Activated naive CD4-positive, alpha-beta T cell treated with anti-CD3 and anti-CD28 coated beads, Interleukin-2, amount 50 U/mL, for 24 hours (primary cell): ENCODE measurements around the gene ABCC4.

Experiments
- H3K27ac Mint-ChIP-seq: one replicate; pipeline ENCODE4 v1.8.0; 2021; ENCODE audit warnings: mild to moderate bottlenecking, mixed read lengths
- H3K27me3 Mint-ChIP-seq: one replicate; pipeline ENCODE4 v1.8.0; 2021; ENCODE audit warnings: mixed read lengths
- H3K36me3 Mint-ChIP-seq: one replicate; pipeline ENCODE4 v1.8.0; 2021; ENCODE audit warnings: mixed read lengths
- H3K4me1 Mint-ChIP-seq: one replicate; pipeline ENCODE4 v1.8.0; 2021; ENCODE audit warnings: mixed read lengths
- H3K4me3 Mint-ChIP-seq: one replicate; pipeline ENCODE4 v1.8.0; 2021; ENCODE audit warnings: mild to moderate bottlenecking, mixed read lengths
- H3K9me3 Mint-ChIP-seq: one replicate; pipeline ENCODE4 v1.8.0; 2021; ENCODE audit warnings: mixed read lengths

The ABCC4 gene

GRCh38 chr13:95156208-95156607 is 145.0 kb downstream of the ABCC4 start:
- Mint-ChIP-seq H3K4me1 (no peaks in the 10 kb centered on the region), H3K36me3 (peaks cover 19% of the 10 kb centered on the region), H3K9me3 (no peaks in the 10 kb centered on the region), H3K27ac (no peak overlapping the region), H3K4me3 (no peak overlapping the region), H3K27me3 (no peaks in the 10 kb centered on the region)

- Mint-ChIP-seq H3K27me3 (no peaks in the 10 kb centered on the region), H3K9me3 (no peaks in the 10 kb centered on the region), H3K27ac (no peak overlapping the region), H3K4me1 (peaks cover 5% of the 10 kb centered on the region), H3K4me3 (no peak overlapping the region), H3K36me3 (peaks cover 16% of the 10 kb centered on the region)
These were observed 145.7 kb downstream of the ABCC4 start for GRCh38 chr13:95155504-95155903.

GRCh38 chr13:95155093-95155492 is 146.2 kb downstream of the ABCC4 start:
- Mint-ChIP-seq H3K27ac (no peak overlapping the region), H3K27me3 (no peaks in the 10 kb centered on the region), H3K9me3 (no peaks in the 10 kb centered on the region), H3K4me3 (no peak overlapping the region), H3K36me3 (peaks cover 14% of the 10 kb centered on the region), H3K4me1 (peaks cover 7% of the 10 kb centered on the region)

GRCh38 chr13:95154413-95154886 is 146.8 kb downstream of the ABCC4 start:
- H3K27ac Mint-ChIP-seq, result no peak overlapping the region
- H3K4me3 Mint-ChIP-seq, result no peak overlapping the region
- no peaks in the 10 kb centered on the region for H3K9me3 Mint-ChIP-seq
- H3K36me3 Mint-ChIP-seq, result peaks cover 14% of the 10 kb centered on the region
- no peaks in the 10 kb centered on the region for H3K27me3 Mint-ChIP-seq
- peaks cover 7% of the 10 kb centered on the region for H3K4me1 Mint-ChIP-seq

GRCh38 chr13:95153647-95154412 is 147.4 kb downstream of the ABCC4 start:
- Mint-ChIP-seq H3K36me3 (peaks cover 14% of the 10 kb centered on the region), H3K4me1 (peaks cover 7% of the 10 kb centered on the region), H3K27me3 (no peaks in the 10 kb centered on the region), H3K27ac (no peak overlapping the region), H3K9me3 (no peaks in the 10 kb centered on the region), H3K4me3 (no peak overlapping the region)

- peaks cover 14% of the 10 kb centered on the region for H3K36me3 Mint-ChIP-seq
These were observed 149.2 kb downstream of the ABCC4 start for GRCh38 chr13:95151942-95152587.

GRCh38 chr13:95150555-95150954 is 150.7 kb downstream of the ABCC4 start:
- Mint-ChIP-seq H3K36me3 (peaks cover 7% of the 10 kb centered on the region), H3K4me1 (peaks cover 7% of the 10 kb centered on the region), H3K27ac (no peak overlapping the region), H3K4me3 (no peak overlapping the region), H3K9me3 (no peaks in the 10 kb centered on the region), H3K27me3 (no peaks in the 10 kb centered on the region)

More at GRCh38 chr13:95151942-95152587, 149.2 kb downstream of the ABCC4 start:
- no peak overlapping the region for H3K4me3 Mint-ChIP-seq
- H3K27me3 Mint-ChIP-seq, result no peaks in the 10 kb centered on the region
- peaks cover 7% of the 10 kb centered on the region for H3K4me1 Mint-ChIP-seq
- no peaks in the 10 kb centered on the region for H3K9me3 Mint-ChIP-seq
- no peak overlapping the region for H3K27ac Mint-ChIP-seq

GRCh38 chr13:95146486-95146885 is 154.8 kb downstream of the ABCC4 start:
- peaks cover 13% of the 10 kb centered on the region for H3K4me1 Mint-ChIP-seq
- H3K27me3 Mint-ChIP-seq, result no peaks in the 10 kb centered on the region
- H3K27ac Mint-ChIP-seq, result no peak overlapping the region
- H3K36me3 Mint-ChIP-seq, result peaks cover 19% of the 10 kb centered on the region
- no peaks in the 10 kb centered on the region for H3K9me3 Mint-ChIP-seq
- H3K4me3 Mint-ChIP-seq, result no peak overlapping the region

- Mint-ChIP-seq H3K4me1 (peaks cover 9% of the 10 kb centered on the region), H3K4me3 (no peak overlapping the region), H3K36me3 (peaks cover 22% of the 10 kb centered on the region), H3K27me3 (no peaks in the 10 kb centered on the region), H3K27ac (no peak overlapping the region), H3K9me3 (no peaks in the 10 kb centered on the region)
These were observed 155.7 kb downstream of the ABCC4 start for GRCh38 chr13:95145587-95145986.

GRCh38 chr13:95140502-95140901 is 160.7 kb downstream of the ABCC4 start:
- H3K4me3 Mint-ChIP-seq, result no peak overlapping the region
- no peaks in the 10 kb centered on the region for H3K9me3 Mint-ChIP-seq
- peaks cover 6% of the 10 kb centered on the region for H3K4me1 Mint-ChIP-seq
- H3K36me3 Mint-ChIP-seq, result peaks cover 33% of the 10 kb centered on the region
- H3K27me3 Mint-ChIP-seq, result no peaks in the 10 kb centered on the region
- H3K27ac Mint-ChIP-seq, result no peak overlapping the region

- Mint-ChIP-seq H3K9me3 (no peaks in the 10 kb centered on the region), H3K27me3 (no peaks in the 10 kb centered on the region), H3K4me1 (no peaks in the 10 kb centered on the region), H3K27ac (no peak overlapping the region), H3K4me3 (no peak overlapping the region), H3K36me3 (peaks cover 24% of the 10 kb centered on the region)
These were observed 162.2 kb downstream of the ABCC4 start for GRCh38 chr13:95138876-95139585.

GRCh38 chr13:95137096-95137495 is 164.2 kb downstream of the ABCC4 start:
- no peak overlapping the region for H3K27ac Mint-ChIP-seq
- peaks cover 29% of the 10 kb centered on the region for H3K36me3 Mint-ChIP-seq
- no peak overlapping the region for H3K4me3 Mint-ChIP-seq
- H3K9me3 Mint-ChIP-seq, result no peaks in the 10 kb centered on the region
- no peaks in the 10 kb centered on the region for H3K4me1 Mint-ChIP-seq
- H3K27me3 Mint-ChIP-seq, result no peaks in the 10 kb centered on the region

GRCh38 chr13:95136638-95137037 is 164.6 kb downstream of the ABCC4 start:
- no peak overlapping the region for H3K27ac Mint-ChIP-seq
- H3K4me1 Mint-ChIP-seq, result no peaks in the 10 kb centered on the region
- no peaks in the 10 kb centered on the region for H3K9me3 Mint-ChIP-seq
- H3K4me3 Mint-ChIP-seq, result no peak overlapping the region
- peaks cover 26% of the 10 kb centered on the region for H3K36me3 Mint-ChIP-seq
- H3K27me3 Mint-ChIP-seq, result no peaks in the 10 kb centered on the region

GRCh38 chr13:95133498-95133897 is 167.8 kb downstream of the ABCC4 start:
- H3K4me3 Mint-ChIP-seq, result no peak overlapping the region
- H3K36me3 Mint-ChIP-seq, result peaks cover 8% of the 10 kb centered on the region
- no peaks in the 10 kb centered on the region for H3K9me3 Mint-ChIP-seq
- H3K27ac Mint-ChIP-seq, result no peak overlapping the region
- H3K4me1 Mint-ChIP-seq, result no peaks in the 10 kb centered on the region
- no peaks in the 10 kb centered on the region for H3K27me3 Mint-ChIP-seq

- Mint-ChIP-seq H3K4me1 (no peaks in the 10 kb centered on the region), H3K9me3 (no peaks in the 10 kb centered on the region), H3K27me3 (no peaks in the 10 kb centered on the region), H3K36me3 (peaks cover 9% of the 10 kb centered on the region), H3K27ac (no peak overlapping the region), H3K4me3 (no peak overlapping the region)
These were observed 172.2 kb downstream of the ABCC4 start for GRCh38 chr13:95129004-95129403.
